Left colon (tissue), 2 donors: ENCODE results near the gene KIF4B. TPM values are rescaled to one million over a fixed set of nuclear protein-coding genes. Genes with fewer than 3 reads are reported as not detected.
"Not testable (repeated sequence)": the region's sequence is repeated elsewhere in the genome, so short reads cannot be mapped to it uniquely, and the experiment has no call there.

Source experiments
- ATAC-seq: fragments of 200-7000 bp; cut with Tn5 transposase; one replicate; pipeline ENCODE4 v1.9.1; 2020; ENCODE audit warnings: mild to moderate bottlenecking, moderate library complexity
- DNase-seq, 2 donors: peaks; one replicate each; pipeline ENCODE4 v3.0.0-alpha.2; 2020
- intact Hi-C, 2 donors: fragments of 100-400 bp; cut with DNase I in 1 of 2; cut with micrococcal nuclease in 1 of 2; formaldehyde crosslinking; loops; one replicate each; pipeline versions ENCODE4 v1.11.2 to v1.14.0; 2022; cut with DNase I, micrococcal nuclease
- total RNA-seq, 2 donors: library from RNA; stranded (reverse); fragmentation: NEBNext Ultra II Directional; extraction: Animal tissue kit (Norgen Biotek cat#: 25700); gene quantifications; one replicate each; pipeline ENCODE4 v1.2.1, GENCODE V29; 2021
- donor health status: DM: no; HTN: no; CAD: no.
- donor health status: DM: yes; HTN: yes; CAD: no.

Gene KIF4B
- total RNA-seq, 2 donors from 2014 or later, result not detected

GRCh38 chr5:155001523-155001922, 12.0 kb upstream of the KIF4B start:
- DNase-seq (no peak), ATAC-seq (no peak)
- intact Hi-C loops, result no loop called here

- intact Hi-C loops, ATAC-seq, DNase-seq: not testable (repeated sequence)
Observed at GRCh38 chr5:155002722-155003121, 10.8 kb upstream of the KIF4B start.

GRCh38 chr5:155004138-155004744, 9.3 kb upstream of the KIF4B start:
- ATAC-seq (peak; percentile 38), DNase-seq (peak in 1 of 2 donors; percentile 29)
- intact Hi-C loops, result no loop called here

- DNase-seq, intact Hi-C loops, ATAC-seq: not testable (repeated sequence)
Observed at GRCh38 chr5:155006265-155006664, 7.3 kb upstream of the KIF4B start.

GRCh38 chr5:155008669-155009068, 4.9 kb upstream of the KIF4B start:
- no peak for DNase-seq
- intact Hi-C loops, result no loop called here
- no peak for ATAC-seq

- intact Hi-C loops, result no loop called here
- DNase-seq (no peak), ATAC-seq (no peak)
Observed at GRCh38 chr5:155010881-155011280, 2.7 kb upstream of the KIF4B start.

GRCh38 chr5:155015239-155015638, 1.7 kb downstream of the KIF4B start:
- intact Hi-C loops, result no loop called here
- ATAC-seq (no peak), DNase-seq (no peak)

GRCh38 chr5:155017610-155018009, 4.1 kb downstream of the KIF4B start:
- intact Hi-C loops, result no loop called here
- ATAC-seq (no peak), DNase-seq (no peak)

- intact Hi-C loops, result no loop called here
- DNase-seq (no peak), ATAC-seq (no peak)
Observed at GRCh38 chr5:155019601-155020226, 6.2 kb downstream of the KIF4B start.

GRCh38 chr5:155021842-155022241, 8.3 kb downstream of the KIF4B start:
- intact Hi-C loops, result no loop called here
- no peak for ATAC-seq
- DNase-seq, result no peak

- intact Hi-C loops, result no loop called here
- no peak for ATAC-seq
- no peak for DNase-seq
Observed at GRCh38 chr5:155023320-155023719, 9.8 kb downstream of the KIF4B start.

GRCh38 chr5:155024015-155024414, 10.5 kb downstream of the KIF4B start:
- ATAC-seq (no peak), DNase-seq (no peak)
- intact Hi-C loops, result no loop called here

GRCh38 chr5:155025895-155026294, 12.3 kb downstream of the KIF4B start:
- ATAC-seq (no peak), DNase-seq (no peak)
- intact Hi-C loops, result no loop called here

GRCh38 chr5:155027993-155028629, 14.6 kb downstream of the KIF4B start:
- DNase-seq (no peak), ATAC-seq (no peak)
- intact Hi-C loops, result no loop called here

- no peak for ATAC-seq
- intact Hi-C loops, result no loop called here
- DNase-seq, result no peak
Observed at GRCh38 chr5:155029240-155029639, 15.7 kb downstream of the KIF4B start.

- intact Hi-C loops, ATAC-seq, DNase-seq: not testable (repeated sequence)
Observed at GRCh38 chr5:155034145-155034744, 20.7 kb downstream of the KIF4B start.

- intact Hi-C loops, DNase-seq, ATAC-seq: not testable (repeated sequence)
Observed at GRCh38 chr5:155035087-155035486, 21.5 kb downstream of the KIF4B start.

GRCh38 chr5:155040984-155041653, 27.6 kb downstream of the KIF4B start:
- intact Hi-C loops, result no loop called here
- ATAC-seq (no peak), DNase-seq (no peak)

GRCh38 chr5:155044591-155044990, 31.0 kb downstream of the KIF4B start:
- no peak for ATAC-seq
- intact Hi-C loops, result no loop called here
- no peak for DNase-seq
